Umbilical cord (tissue), 2 donors: ENCODE data around the gene CRISP2. TPM values are rescaled to one million over a fixed set of nuclear protein-coding genes. Genes with fewer than 3 reads are reported as not detected.

ENCODE experiments used
- DNase-seq: peaks from one replicate; pipeline ENCODE4 v3.0.0-alpha.2; 2015; ENCODE audit warnings: low spot score
- total RNA-seq: library from RNA; depleted of rRNA; stranded (reverse); fragments of >200 nt; gene quantifications from one replicate; pipeline ENCODE4 v1.2.3, GENCODE V29; 2014; ENCODE audit warnings: low replicate concordance; ENCODE audit not compliant: insufficient read depth

Gene CRISP2
- total RNA-seq, 1 donor from 2014 or later: 0.96 TPM

DNA sequence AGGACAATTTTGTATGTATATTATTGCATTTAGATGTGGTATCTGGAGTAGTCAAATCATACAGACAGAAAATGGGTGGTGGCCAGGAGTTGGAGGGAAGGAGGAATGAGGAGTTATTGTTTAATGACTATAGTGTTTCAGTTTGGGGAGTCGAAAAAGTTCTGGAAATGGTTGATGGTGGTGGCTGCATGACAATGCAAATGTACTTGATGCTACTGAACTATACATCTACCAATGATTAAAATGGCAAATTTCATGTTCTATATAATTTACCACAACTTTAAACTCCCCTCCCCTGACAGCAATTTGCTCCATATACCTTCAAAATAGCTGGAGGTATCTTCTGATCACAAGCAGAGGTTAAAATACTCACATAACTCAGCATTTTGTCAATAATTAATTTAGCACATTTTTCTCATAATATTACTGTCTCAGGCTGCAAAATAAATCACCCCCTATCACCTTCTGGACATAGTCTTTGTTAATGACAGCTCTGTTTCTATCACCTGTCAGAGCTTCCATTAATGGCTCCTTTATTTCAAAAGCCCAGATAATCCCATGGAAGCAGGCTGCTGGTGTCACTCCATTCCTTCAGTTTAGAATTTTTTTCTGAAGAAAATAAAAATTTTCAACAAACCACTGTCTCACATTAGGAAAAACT lies 51.0 kb downstream of the CRISP2 start:
- no peak for DNase-seq

DNA sequence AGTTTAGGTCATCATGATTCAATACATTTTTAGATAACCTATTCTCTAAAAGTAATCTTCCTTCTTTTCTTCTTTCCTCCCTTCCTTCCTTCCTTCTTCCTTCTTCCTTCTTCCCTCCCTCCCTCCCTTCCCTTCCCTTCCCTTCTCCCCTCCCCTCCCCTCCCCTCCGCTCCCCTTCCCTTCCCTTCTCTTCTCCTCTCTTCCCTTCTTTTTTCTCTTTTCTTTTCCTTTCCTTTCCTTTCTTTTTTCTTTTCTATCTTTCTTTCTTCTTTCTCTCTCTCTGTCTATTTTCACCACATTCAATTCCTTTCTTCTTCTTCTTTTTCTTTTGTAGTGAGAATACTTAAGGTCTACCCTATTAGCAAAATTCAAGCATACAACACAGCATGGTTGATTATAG lies 59.4 kb downstream of the CRISP2 start:
- DNase-seq: no peak

DNA sequence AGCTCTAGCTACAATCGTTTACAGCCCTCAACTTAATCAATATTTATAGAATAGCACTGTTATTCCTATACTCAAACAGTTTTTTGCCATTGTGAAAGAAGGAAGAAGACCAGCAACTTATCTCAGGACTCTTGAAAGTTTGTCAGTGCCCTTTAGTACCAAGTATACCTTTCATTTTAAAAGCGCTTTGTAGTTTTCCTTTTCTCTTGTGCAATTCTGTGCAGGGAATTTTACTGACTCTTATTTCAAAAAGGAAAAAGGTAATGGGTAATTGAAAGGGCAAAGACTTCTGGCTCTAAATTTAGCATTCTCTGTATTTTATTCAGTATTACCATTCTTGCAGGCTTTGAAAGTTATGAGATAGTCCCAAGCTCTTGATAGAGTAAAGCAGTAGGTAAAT lies 59.9 kb downstream of the CRISP2 start:
- DNase-seq: no peak

DNA sequence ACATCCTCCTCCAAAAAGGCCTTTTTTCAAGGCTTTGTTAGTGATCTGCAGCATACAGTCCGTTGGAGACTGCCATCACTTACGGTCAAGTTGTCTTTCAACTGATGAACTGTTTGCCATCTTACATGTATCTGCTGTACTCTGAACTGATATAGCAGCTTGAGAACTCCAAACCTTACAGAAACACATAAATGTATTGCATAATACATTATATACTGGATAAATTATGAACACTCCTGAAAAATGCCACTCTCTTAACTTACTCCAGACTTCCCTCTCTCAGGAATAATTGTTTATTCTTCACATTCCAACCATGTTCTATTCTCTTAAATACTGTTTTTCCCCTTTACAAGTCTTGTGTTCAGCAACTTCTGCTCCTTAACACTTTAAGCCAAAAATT lies 62.1 kb downstream of the CRISP2 start:
- no peak for DNase-seq

DNA sequence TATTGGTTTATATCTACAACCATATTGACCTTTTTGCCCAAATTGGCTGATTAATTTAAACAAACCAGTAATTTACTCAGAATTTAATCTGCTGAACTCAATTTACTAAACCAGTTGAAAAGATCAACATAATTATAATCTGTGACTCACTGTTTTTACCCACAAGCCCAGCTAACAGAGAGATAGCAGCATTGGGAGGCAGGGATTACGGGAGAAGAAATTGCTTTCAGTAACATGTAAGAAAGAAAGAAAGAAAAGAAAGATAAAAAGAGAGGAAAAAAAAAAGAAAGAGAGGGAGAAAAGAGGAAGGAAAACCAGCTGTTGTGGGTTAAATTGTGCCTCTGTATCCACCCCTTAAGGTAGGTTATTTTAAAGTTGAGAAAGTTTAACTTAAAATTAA lies 63.4 kb downstream of the CRISP2 start:
- no peak for DNase-seq

DNA sequence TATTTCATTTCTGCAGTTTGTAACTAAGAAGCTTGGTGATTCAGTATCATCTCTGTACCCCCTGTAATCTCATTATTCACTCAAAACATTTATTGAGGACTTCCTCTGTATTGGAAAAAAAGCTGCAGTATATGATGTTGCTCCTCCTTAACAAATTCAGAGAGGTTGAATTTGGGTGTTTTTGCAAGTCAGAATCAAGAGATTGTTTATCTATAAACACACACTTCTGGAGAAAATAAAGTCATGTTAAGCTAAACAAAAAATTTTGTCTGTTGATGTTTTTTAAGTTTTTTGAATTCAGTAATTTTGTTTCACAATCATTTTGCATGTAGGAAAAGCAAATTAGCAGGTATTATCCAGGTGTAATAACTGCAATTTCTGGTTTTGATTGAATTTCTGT lies 65.3 kb downstream of the CRISP2 start:
- no peak for DNase-seq

DNA sequence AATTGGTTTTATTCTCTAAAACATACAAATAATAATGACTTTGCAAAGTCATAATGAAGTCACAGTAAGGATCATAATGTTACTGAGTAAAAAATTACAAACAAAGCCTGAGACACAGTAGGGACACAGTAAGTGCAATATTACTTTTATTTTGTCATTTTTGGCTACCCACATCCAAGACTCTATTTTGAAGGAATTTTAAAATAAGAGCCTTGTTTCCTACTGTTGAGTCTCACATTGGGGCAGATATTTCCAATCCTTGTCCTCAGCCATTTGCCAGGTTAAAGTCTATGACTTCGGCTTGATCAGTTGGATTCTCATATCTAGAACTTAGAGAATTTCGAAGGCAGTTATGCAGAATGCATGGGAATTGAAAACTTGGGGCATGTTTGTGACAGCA lies 65.9 kb downstream of the CRISP2 start:
- DNase-seq: no peak

DNA sequence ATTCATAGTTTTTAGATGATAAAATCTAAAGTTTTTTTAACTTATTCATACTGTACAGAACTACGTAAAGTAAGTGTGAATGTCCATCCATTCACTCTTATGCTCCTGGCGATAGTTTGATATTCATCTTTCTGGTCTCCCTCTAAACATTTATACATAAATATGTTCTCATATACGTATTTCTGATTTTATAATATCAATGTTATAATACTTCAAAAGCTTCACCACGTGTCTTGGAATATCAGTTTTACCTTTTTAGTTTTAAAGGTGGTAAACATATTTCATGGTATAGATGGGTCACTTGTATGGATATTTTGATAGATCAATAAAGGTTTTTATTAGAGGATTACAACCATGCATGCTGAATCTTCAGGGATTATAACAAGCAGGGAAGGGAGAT lies 66.4 kb downstream of the CRISP2 start:
- no peak for DNase-seq

DNA sequence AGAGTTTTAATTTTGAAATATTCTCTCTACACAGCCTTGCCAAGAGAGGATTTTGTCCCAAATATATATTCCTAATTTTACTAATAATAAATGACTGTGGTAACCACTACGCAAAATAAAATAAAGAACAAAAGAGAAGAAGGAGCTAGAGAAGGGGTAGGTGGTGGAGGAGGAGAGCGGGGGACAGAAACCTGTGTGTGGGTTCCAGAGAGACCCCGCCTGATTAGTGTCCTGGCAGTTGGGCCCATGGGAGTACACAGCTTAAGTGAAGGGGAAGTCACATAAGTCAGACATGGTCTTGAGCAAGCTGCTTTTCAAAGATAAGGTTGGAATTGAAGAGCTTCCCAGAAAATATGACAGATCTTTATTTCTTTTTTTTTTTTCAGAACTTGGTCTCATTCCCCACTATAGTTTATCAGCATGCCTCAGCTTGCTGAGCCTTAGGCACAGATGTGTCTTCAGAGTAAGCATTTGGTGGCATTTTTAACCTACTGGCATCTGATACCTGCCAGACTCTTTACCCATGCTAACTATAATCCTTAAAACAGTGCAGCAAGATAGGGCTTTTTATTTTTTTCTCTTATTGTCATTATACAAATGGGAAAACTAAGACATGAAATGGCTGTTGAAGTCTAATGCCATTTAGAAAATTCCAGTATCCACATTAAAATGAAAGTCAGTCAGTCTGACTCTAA lies 67.1 kb downstream of the CRISP2 start:
- DNase-seq: peak; percentile 3

DNA sequence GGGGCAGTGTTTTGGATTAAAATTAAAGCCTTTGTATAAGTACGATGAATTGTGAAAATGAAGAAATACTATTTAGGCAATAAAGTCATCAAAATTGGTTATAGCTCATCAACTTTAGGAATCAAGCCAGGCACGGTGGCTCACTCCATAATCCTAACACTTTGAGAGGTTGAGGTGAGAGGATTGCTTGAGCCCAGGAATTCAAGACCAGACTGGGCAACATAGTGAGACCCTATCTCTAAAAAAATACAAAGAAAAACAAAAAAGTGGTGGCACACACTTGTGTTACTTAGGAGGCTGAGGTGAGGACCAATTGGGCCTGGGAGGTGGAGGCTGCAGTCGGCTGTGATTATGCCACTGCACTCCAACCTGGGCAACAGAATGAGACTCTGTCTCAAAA lies 68.2 kb downstream of the CRISP2 start:
- DNase-seq: no peak

Other genes starting within 250 kb of the CRISP2 start
- 0.48 TPM for gene GLYATL3, start 213.6 kb downstream of the CRISP2 start, total RNA-seq
- 2.4 TPM for gene C6orf141, start 162.9 kb downstream of the CRISP2 start, total RNA-seq
- not detected for gene RHAG, start 76.7 kb downstream of the CRISP2 start, total RNA-seq
- gene CRISP3, start 30.8 kb upstream of the CRISP2 start, total RNA-seq: 10.8 TPM
- gene PGK2, start 73.7 kb upstream of the CRISP2 start, total RNA-seq: 7.0 TPM
- gene CRISP1, start 153.0 kb upstream of the CRISP2 start, total RNA-seq: 7.5 TPM